Activated CD4-positive, CD25-positive, alpha-beta regulatory T cell treated with anti-CD3 and anti-CD28 coated beads, Interleukin-2, amount 50 U/mL, for 72 hours (primary cell): ENCODE data around the gene PANX2.

ENCODE experiments used
- DNase-seq: peaks from one replicate; pipeline ENCODE4 v3.0.0; 2021

Gene PANX2

DNA sequence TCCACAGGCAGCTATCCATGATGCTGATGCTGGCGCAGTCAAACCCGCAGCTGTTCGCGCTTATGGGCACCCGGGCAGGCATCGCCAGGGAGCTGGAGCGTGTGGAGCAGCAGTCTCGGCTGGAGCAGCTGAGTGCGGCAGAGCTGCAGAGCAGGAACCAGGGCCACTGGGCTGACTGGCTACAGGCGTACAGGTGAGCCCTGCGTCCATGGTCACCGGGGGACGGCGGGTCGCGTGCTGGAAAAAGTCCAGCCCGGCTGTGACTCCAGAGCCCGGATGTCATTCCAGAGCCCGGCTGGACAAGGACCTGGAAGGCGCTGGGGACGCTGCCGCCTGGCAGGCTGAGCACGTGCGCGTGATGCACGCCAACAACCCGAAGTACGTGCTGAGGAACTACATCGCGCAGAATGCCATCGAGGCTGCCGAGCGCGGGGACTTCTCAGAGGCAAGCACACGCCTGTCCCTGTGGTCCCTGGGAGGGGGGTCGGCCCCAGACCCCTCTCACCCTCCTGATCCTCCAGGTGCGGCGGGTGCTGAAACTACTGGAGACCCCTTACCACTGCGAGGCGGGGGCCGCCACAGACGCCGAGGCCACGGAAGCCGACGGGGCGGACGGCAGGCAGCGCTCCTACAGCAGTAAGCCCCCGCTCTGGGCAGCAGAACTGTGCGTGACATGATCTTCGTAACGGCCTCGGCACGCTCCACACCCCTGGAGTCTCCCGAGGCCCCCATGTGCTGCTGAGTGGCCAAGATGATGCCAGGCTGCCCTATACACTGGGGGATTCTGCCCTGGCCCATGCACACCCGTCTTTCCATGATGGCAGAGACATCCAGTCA lies 46.4 kb downstream of the PANX2 start:
- DNase-seq, result no peak

- no peak for DNase-seq
Observed at GRCh38 chr22:50217543-50218152, 47.1 kb downstream of the PANX2 start.

DNA sequence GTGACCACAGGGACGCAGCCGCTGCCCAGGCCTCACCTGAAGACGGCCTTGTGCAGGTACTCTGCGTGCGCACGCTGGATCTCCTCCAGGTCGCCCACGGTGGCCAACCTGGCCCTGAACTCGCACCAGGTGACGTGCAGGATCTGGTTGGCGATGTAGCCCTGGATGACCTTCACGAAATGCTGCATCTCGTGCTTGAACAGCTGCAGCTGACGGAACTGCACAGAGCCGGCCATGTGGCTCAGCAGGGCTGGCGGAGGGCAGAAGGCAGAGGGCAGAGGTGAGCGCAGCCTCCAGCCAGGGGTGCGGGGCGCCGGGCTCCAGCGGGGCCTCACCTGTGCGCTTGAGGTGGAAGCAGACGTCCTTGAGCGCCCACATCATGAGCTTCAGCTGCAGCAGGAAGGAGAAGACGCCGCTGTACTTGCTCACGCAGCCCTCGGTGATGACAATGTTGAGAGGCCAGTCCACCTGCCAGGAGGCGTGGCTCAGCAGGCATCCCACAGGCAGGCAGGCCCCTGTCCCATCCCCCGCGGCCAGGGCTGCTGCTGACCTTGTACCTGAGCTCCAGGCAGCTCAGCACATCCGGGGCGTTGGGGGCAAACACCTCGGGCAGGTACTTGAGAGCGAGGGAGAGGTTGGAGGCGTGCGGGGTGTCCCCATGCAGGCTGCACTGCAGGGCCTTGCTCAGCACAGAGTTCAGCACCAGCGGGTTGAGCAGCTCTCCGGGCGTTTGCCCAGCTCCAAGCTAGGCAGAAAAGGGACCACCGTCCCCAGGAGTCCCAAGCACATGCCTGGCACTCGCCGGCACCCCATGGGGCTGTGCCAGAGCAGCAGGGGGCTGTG lies 47.8 kb downstream of the PANX2 start:
- DNase-seq, result no peak

- DNase-seq, result no peak
Observed at GRCh38 chr22:50218996-50219727, 48.6 kb downstream of the PANX2 start.

DNA sequence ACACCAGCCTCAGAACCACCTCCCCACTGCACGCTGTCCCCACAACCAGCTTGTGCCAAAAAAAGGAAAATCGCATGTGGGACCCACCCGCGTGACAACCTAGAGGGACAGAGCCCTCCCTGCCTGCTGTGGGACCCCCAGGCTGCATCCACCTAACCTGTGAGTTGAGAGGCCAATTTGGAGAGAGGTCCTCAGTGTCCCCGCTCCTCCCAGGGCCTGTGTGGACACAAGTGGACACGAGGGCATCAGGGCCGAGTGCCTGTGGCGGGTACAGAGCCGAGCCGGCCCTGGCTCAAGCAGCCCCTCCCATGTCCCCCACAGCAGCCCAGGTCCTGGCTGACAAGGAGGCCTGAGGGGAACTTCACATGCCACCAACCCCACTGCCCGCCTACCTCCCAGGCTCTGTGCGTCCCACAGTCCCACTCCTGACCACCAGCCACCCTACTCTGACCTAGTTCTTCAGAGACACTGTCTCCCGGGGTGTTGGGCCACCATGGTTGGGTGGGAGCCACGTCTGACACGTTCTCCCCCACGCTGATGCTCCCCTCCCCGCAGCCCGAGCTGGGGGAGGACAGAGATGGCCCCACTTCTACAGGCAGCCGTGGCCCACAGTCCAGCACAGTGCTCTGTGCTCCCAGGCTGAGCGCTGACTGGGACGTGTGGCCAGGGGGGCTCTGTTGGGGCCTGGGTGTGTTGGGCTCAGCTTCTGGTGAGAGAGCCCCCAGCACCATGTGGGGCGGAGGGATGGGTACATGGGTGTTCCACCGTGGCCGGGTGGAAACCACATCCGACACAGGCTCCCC lies 49.5 kb downstream of the PANX2 start:
- no peak for DNase-seq

DNA sequence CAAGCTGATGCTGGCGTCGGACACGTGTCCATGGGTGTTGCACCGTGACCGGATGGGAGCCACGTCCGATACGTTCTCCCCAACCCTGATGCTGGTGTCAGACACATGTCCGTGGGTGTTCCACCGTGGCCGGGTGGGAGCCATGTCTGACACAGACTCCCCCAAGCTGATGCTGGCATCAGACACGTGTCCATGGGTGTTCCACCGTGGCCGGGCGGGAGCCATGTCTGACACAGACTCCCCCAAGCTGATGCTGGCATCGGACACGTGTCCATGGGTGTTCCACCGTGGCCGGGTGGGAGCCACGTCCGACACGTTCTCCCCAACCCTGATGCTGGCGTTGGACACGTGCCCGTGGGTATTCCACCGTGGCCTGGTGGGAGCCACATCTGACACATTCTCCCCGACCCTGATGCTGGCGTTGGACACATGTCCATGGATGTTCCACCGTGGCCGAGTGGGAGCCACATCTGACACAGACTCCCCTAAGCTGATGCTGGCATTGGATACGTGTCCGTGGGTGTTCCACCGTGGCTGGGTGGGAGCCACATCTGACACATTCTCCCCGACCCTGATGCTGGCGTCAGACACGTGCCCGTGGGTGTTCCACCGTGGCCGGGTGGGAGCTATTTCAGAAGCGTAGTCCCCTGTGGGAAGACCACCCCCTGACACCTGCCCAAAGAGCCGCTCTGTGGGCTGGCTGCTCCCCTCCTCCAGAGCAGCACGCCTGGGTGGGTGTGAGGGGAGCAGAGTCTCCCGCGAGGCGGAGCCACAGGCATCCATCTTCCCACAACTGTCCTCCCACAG lies 50.3 kb downstream of the PANX2 start:
- no peak for DNase-seq

GRCh38 chr22:50221410-50222300 lies 51.1 kb downstream of the PANX2 start:
- DNase-seq, result no peak

- DNase-seq, result no peak
Observed at GRCh38 chr22:50222508-50222907, 52.0 kb downstream of the PANX2 start.

GRCh38 chr22:50224071-50224470 lies 53.5 kb downstream of the PANX2 start:
- DNase-seq, result no peak

DNA sequence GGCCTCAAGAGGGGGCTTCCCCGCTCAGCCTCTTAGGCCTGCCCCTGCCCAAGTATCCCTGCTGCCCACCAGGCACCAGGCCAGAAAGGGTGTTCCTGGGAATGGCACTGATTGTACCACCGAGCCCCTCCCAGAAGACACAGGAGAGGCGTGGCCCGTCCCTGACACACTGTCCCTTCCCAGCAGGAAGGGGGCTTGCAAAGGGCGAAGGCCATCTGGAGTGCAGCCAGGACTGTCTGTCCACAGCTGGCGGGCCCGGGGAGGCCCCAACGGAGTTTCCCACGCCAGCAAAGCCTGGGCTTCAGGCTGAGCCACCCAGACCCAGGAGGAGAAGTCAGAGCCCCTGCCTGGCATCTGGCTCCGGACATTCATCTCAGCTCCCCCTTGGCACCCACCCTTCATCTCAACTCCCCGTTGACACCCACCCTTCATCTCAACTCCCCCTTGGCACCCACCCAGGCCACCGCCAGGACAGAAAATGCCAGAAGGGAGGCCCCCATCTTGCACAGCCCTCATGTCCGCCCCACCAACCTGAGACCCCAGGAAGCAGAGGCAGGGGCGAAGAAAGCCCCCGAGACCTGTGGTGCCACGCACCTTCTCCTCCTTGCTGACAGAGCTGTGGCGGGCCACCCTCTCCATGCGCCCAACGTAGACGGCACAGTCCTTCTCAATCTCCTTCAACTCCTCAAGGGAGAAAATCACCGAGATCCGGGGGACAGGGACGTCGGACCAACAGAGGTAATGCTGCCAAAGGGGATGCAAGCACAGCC lies 54.9 kb downstream of the PANX2 start:
- no peak for DNase-seq

DNA sequence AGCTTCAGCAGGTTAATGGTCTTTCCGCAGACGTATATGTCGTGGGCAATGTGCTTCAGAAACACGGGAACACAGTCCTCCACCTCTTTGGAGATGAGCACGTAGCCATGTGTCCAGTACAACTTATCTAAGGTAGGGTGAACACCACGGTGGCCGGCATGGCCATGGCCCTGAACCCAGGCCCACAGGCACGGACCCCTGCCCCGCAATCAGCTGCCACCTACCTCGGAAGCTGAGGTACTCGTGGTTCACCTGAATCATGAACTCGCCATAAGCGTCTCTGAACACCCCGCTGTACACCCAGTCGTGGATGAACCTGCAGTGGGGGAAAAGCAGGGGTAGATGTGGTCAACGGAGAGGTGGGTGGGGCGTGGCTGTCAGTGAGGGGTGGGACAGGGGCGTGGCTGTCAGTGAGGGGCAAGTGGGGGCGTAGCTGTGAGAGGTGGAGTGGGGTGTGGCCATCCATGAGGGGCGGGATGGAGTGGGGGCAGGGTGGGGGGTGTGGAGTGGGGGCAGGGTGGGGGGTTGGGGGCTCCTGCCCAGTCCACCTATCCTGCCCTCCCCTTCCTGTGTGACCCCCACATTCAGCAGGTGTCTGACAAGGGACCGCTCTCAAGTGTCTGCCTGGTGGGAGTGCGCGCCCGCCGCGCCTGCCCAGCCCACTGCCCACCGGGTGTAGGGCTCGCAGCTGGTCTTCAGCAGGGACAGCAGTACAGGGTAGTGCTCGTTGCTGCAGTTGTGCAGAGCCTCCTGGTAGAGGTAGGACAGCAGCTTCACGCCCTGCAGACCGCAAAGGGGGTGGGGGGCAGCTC lies 55.7 kb downstream of the PANX2 start:
- DNase-seq, result no peak

DNA sequence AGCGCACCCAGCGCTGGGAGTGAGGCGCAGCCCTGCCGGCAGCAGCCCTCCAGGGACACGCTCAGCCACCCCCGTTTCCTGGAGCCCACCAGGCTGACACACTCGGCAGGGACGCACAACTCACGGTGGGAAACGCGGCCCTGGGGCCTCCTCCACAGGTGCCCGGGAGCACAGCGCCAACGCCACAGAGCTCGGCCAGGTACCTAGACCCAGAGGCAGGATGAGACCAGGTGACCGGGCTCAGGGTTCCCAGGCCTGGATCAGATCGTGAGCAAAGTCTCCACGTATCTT lies 56.3 kb downstream of the PANX2 start:
- DNase-seq, result no peak

DNA sequence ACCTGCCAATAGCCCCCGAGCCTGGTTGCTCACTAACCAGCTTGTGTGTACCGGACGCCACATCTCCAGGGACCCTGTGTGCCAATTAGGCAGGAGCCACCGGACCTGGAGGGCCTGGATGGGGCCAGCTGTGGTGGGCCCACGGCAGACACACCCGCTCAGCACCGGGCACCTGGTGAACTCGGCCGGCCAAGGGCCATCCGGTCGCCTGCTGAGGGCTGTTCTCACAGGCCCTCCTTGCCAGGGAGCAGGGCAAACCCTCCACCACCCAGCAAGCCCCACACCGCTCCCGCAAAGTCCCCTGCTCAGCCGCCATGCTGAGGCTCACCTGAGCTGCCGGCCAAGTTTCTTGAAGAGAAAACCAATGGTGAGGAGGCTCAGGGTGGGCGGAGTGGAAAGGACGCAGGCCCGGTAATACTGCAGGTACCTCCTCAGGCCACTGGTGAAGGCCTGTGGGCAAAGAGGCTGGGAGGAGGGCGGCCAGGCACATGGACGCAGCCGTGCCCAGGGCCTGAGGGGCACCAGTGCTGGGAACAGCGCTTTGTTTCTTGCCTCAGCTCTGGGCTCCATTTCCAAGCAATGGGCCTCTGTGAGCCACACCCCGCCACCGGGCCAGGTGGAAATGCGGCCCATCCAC lies 57.2 kb downstream of the PANX2 start:
- no peak for DNase-seq

GRCh38 chr22:50228366-50228765 lies 57.8 kb downstream of the PANX2 start:
- DNase-seq, result no peak

GRCh38 chr22:50229370-50229769 lies 58.8 kb downstream of the PANX2 start:
- DNase-seq, result no peak
